ENCODE measurements around the gene ARIH1.

The ARIH1 gene

GRCh38 chr15:72570059-72570458 lies 95.9 kb downstream of the ARIH1 start:
- H3K4me1 ChIP-seq (ENCODE audit: control insufficient read depth, insufficient read depth, low read length) = no peaks in the 10 kb centered on the region
- H3K27ac ChIP-seq (ENCODE audit: low read depth, low read length) = no peak overlapping the region
- H3K9ac ChIP-seq (ENCODE audit: low read depth, low read length) = no peak overlapping the region
- H3K9me3 ChIP-seq (ENCODE audit: control insufficient read depth, insufficient read depth, low read length) = no peaks in the 10 kb centered on the region
- H3K27me3 ChIP-seq (ENCODE audit: control insufficient read depth, insufficient read depth, low read length) = no peaks in the 10 kb centered on the region
- peaks cover 85% of the 10 kb centered on the region for H3K36me3 ChIP-seq (ENCODE audit: control insufficient read depth, insufficient read depth, low read length)
- no peak overlapping the region for H3K4me3 ChIP-seq (ENCODE audit: low read depth, low read length)

- Histone ChIP-seq H3K4me1 (ENCODE audit: control insufficient read depth, insufficient read depth, low read length) (no peaks in the 10 kb centered on the region; the same call in 1 of the 2 replicates), H3K9ac (ENCODE audit: low read depth, low read length) (no peak overlapping the region), H3K27me3 (ENCODE audit: control insufficient read depth, insufficient read depth, low read length) (no peaks in the 10 kb centered on the region), H3K27ac (ENCODE audit: low read depth, low read length) (no peak overlapping the region), H3K9me3 (ENCODE audit: control insufficient read depth, insufficient read depth, low read length) (no peaks in the 10 kb centered on the region), H3K36me3 (ENCODE audit: control insufficient read depth, insufficient read depth, low read length) (peaks cover 78% of the 10 kb centered on the region), H3K4me3 (ENCODE audit: low read depth, low read length) (no peak overlapping the region)
These were observed 105.7 kb downstream of the ARIH1 start for GRCh38 chr15:72579814-72580213.

- Histone ChIP-seq H3K27ac (ENCODE audit: low read depth, low read length) (no peak overlapping the region), H3K9me3 (ENCODE audit: control insufficient read depth, insufficient read depth, low read length) (no peaks in the 10 kb centered on the region), H3K4me1 (ENCODE audit: control insufficient read depth, insufficient read depth, low read length) (no peaks in the 10 kb centered on the region; the same call in 1 of the 2 replicates), H3K4me3 (ENCODE audit: low read depth, low read length) (no peak overlapping the region), H3K36me3 (ENCODE audit: control insufficient read depth, insufficient read depth, low read length) (peaks cover 71% of the 10 kb centered on the region), H3K27me3 (ENCODE audit: control insufficient read depth, insufficient read depth, low read length) (no peaks in the 10 kb centered on the region), H3K9ac (ENCODE audit: low read depth, low read length) (no peak overlapping the region)
These were observed 109.9 kb downstream of the ARIH1 start for GRCh38 chr15:72584006-72584405.

GRCh38 chr15:72585025-72585424 lies 110.9 kb downstream of the ARIH1 start:
- Histone ChIP-seq H3K36me3 (ENCODE audit: control insufficient read depth, insufficient read depth, low read length) (peaks cover 62% of the 10 kb centered on the region), H3K4me1 (ENCODE audit: control insufficient read depth, insufficient read depth, low read length) (no peaks in the 10 kb centered on the region; the same call in 1 of the 2 replicates), H3K9ac (ENCODE audit: low read depth, low read length) (no peak overlapping the region)

GRCh38 chr15:72585476-72586058 lies 111.4 kb downstream of the ARIH1 start:
- Histone ChIP-seq H3K4me1 (ENCODE audit: control insufficient read depth, insufficient read depth, low read length) (no peaks in the 10 kb centered on the region; the same call in 1 of the 2 replicates), H3K27ac (ENCODE audit: low read depth, low read length) (no peak overlapping the region), H3K4me3 (ENCODE audit: low read depth, low read length) (no peak overlapping the region), H3K9me3 (ENCODE audit: control insufficient read depth, insufficient read depth, low read length) (no peaks in the 10 kb centered on the region), H3K36me3 (ENCODE audit: control insufficient read depth, insufficient read depth, low read length) (peaks cover 56% of the 10 kb centered on the region), H3K9ac (ENCODE audit: low read depth, low read length) (no peak overlapping the region), H3K27me3 (ENCODE audit: control insufficient read depth, insufficient read depth, low read length) (no peaks in the 10 kb centered on the region)

More at GRCh38 chr15:72585025-72585424, 110.9 kb downstream of the ARIH1 start:
- Histone ChIP-seq H3K27ac (ENCODE audit: low read depth, low read length) (no peak overlapping the region), H3K4me3 (ENCODE audit: low read depth, low read length) (no peak overlapping the region), H3K27me3 (ENCODE audit: control insufficient read depth, insufficient read depth, low read length) (no peaks in the 10 kb centered on the region), H3K9me3 (ENCODE audit: control insufficient read depth, insufficient read depth, low read length) (no peaks in the 10 kb centered on the region)

- no peaks in the 10 kb centered on the region for H3K27me3 ChIP-seq (ENCODE audit: control insufficient read depth, insufficient read depth, low read length)
- no peak overlapping the region for H3K4me3 ChIP-seq (ENCODE audit: low read depth, low read length)
- H3K4me1 ChIP-seq (ENCODE audit: control insufficient read depth, insufficient read depth, low read length) = no peaks in the 10 kb centered on the region; the same call in 1 of the 2 replicates
- no peak overlapping the region for H3K9ac ChIP-seq (ENCODE audit: low read depth, low read length)
- H3K9me3 ChIP-seq (ENCODE audit: control insufficient read depth, insufficient read depth, low read length) = no peaks in the 10 kb centered on the region
- no peak overlapping the region for H3K27ac ChIP-seq (ENCODE audit: low read depth, low read length)
- H3K36me3 ChIP-seq (ENCODE audit: control insufficient read depth, insufficient read depth, low read length) = peaks cover 31% of the 10 kb centered on the region
These were observed 114.0 kb downstream of the ARIH1 start for GRCh38 chr15:72588096-72588495.

GRCh38 chr15:72590427-72590826 lies 116.3 kb downstream of the ARIH1 start:
- Histone ChIP-seq H3K36me3 (ENCODE audit: control insufficient read depth, insufficient read depth, low read length) (peaks cover 8% of the 10 kb centered on the region), H3K9me3 (ENCODE audit: control insufficient read depth, insufficient read depth, low read length) (no peaks in the 10 kb centered on the region), H3K9ac (ENCODE audit: low read depth, low read length) (no peak overlapping the region), H3K27me3 (ENCODE audit: control insufficient read depth, insufficient read depth, low read length) (no peaks in the 10 kb centered on the region), H3K4me3 (ENCODE audit: low read depth, low read length) (no peak overlapping the region), H3K27ac (ENCODE audit: low read depth, low read length) (no peak overlapping the region), H3K4me1 (ENCODE audit: control insufficient read depth, insufficient read depth, low read length) (no peaks in the 10 kb centered on the region)

GRCh38 chr15:72591361-72591760 lies 117.2 kb downstream of the ARIH1 start:
- H3K9ac ChIP-seq (ENCODE audit: low read depth, low read length) = no peak overlapping the region
- no peaks in the 10 kb centered on the region for H3K9me3 ChIP-seq (ENCODE audit: control insufficient read depth, insufficient read depth, low read length)
- H3K27ac ChIP-seq (ENCODE audit: low read depth, low read length) = no peak overlapping the region
- no peak overlapping the region for H3K4me3 ChIP-seq (ENCODE audit: low read depth, low read length)
- H3K4me1 ChIP-seq (ENCODE audit: control insufficient read depth, insufficient read depth, low read length) = no peaks in the 10 kb centered on the region
- no peaks in the 10 kb centered on the region for H3K27me3 ChIP-seq (ENCODE audit: control insufficient read depth, insufficient read depth, low read length)
- no peaks in the 10 kb centered on the region for H3K36me3 ChIP-seq (ENCODE audit: control insufficient read depth, insufficient read depth, low read length)

GRCh38 chr15:72592097-72592496 lies 118.0 kb downstream of the ARIH1 start:
- H3K36me3 ChIP-seq (ENCODE audit: control insufficient read depth, insufficient read depth, low read length) = no peaks in the 10 kb centered on the region
- H3K27ac ChIP-seq (ENCODE audit: low read depth, low read length) = no peak overlapping the region
- no peaks in the 10 kb centered on the region for H3K27me3 ChIP-seq (ENCODE audit: control insufficient read depth, insufficient read depth, low read length)
- H3K4me3 ChIP-seq (ENCODE audit: low read depth, low read length) = no peak overlapping the region
- H3K4me1 ChIP-seq (ENCODE audit: control insufficient read depth, insufficient read depth, low read length) = no peaks in the 10 kb centered on the region
- H3K9ac ChIP-seq (ENCODE audit: low read depth, low read length) = no peak overlapping the region
- no peaks in the 10 kb centered on the region for H3K9me3 ChIP-seq (ENCODE audit: control insufficient read depth, insufficient read depth, low read length)

- Histone ChIP-seq H3K9me3 (ENCODE audit: control insufficient read depth, insufficient read depth, low read length) (no peaks in the 10 kb centered on the region), H3K27me3 (ENCODE audit: control insufficient read depth, insufficient read depth, low read length) (no peaks in the 10 kb centered on the region), H3K36me3 (ENCODE audit: control insufficient read depth, insufficient read depth, low read length) (no peaks in the 10 kb centered on the region), H3K4me3 (ENCODE audit: low read depth, low read length) (no peak overlapping the region), H3K9ac (ENCODE audit: low read depth, low read length) (no peak overlapping the region), H3K4me1 (ENCODE audit: control insufficient read depth, insufficient read depth, low read length) (no peaks in the 10 kb centered on the region), H3K27ac (ENCODE audit: low read depth, low read length) (no peak overlapping the region)
These were observed 118.5 kb downstream of the ARIH1 start for GRCh38 chr15:72592676-72593075.

- Histone ChIP-seq H3K9ac (ENCODE audit: low read depth, low read length) (no peak overlapping the region), H3K36me3 (ENCODE audit: control insufficient read depth, insufficient read depth, low read length) (no peaks in the 10 kb centered on the region), H3K27me3 (ENCODE audit: control insufficient read depth, insufficient read depth, low read length) (no peaks in the 10 kb centered on the region), H3K27ac (ENCODE audit: low read depth, low read length) (no peak overlapping the region), H3K4me1 (ENCODE audit: control insufficient read depth, insufficient read depth, low read length) (no peaks in the 10 kb centered on the region), H3K9me3 (ENCODE audit: control insufficient read depth, insufficient read depth, low read length) (no peaks in the 10 kb centered on the region), H3K4me3 (ENCODE audit: low read depth, low read length) (no peak overlapping the region)
These were observed 119.7 kb downstream of the ARIH1 start for GRCh38 chr15:72593838-72594237.
